Smooth muscle cell (in vitro differentiated cells): ENCODE results near the gene NSG1. TPM values are rescaled to one million over a fixed set of nuclear protein-coding genes. Genes with fewer than 3 reads are reported as not detected.

Experiments
- DNase-seq: peaks from one replicate; lab custom pipeline; 2025; ENCODE audit not compliant: unreplicated experiment; lab: John Stamatoyannopoulos, UW
- H2AFZ ChIP-seq: fragments of 200-600 bp; sonication (generic); 2 replicates; pipeline ENCODE4 v1.6.0; 2016; ENCODE audit warnings: antibody characterized with exemption, low read depth, mild to moderate bottlenecking
- H3F3A ChIP-seq: fragments of 200-600 bp; sonication (generic); 2 replicates; pipeline ENCODE4 v1.6.0; 2017; ENCODE audit warnings: antibody characterized with exemption, low read depth
- H3K27ac ChIP-seq: fragments of 200-600 bp; sonication (generic); 2 replicates; pipeline ENCODE4 v1.5.1; 2016; ENCODE audit warnings: low read depth, mild to moderate bottlenecking
- H3K27me3 ChIP-seq: fragments of 200-600 bp; sonication (generic); 2 replicates; pipeline ENCODE4 v1.6.1; 2016; ENCODE audit warnings: low read depth, mild to moderate bottlenecking
- H3K36me3 ChIP-seq: fragments of 200-600 bp; sonication (generic); 2 replicates; pipeline ENCODE4 v1.5.1; 2016; ENCODE audit warnings: low read depth
- H3K4me1 ChIP-seq: fragments of 200-600 bp; sonication (generic); 2 replicates; pipeline ENCODE4 v1.5.1; 2016; ENCODE audit warnings: low read depth
- H3K4me2 ChIP-seq: fragments of 200-600 bp; sonication (generic); 2 replicates; pipeline ENCODE4 v1.6.0; 2016; ENCODE audit warnings: mild to moderate bottlenecking
- H3K4me3 ChIP-seq: fragments of 200-600 bp; sonication (generic); 2 replicates; pipeline ENCODE4 v1.5.1; 2016; ENCODE audit warnings: mild to moderate bottlenecking
- H3K79me2 ChIP-seq: fragments of 200-600 bp; sonication (generic); 2 replicates; pipeline ENCODE4 v1.6.0; 2016; ENCODE audit warnings: low read depth, mild to moderate bottlenecking
- H3K9ac ChIP-seq: fragments of 200-600 bp; sonication (generic); 2 replicates; pipeline ENCODE4 v1.6.0; 2016; ENCODE audit warnings: low read depth
- H3K9me3 ChIP-seq: fragments of 200-600 bp; sonication (generic); replicated peaks from 2 replicates; pipeline ENCODE4 v1.5.1; 2016; ENCODE audit warnings: low read depth
- H4K20me1 ChIP-seq: fragments of 200-600 bp; sonication (generic); 2 replicates; pipeline ENCODE4 v1.6.0; 2016; ENCODE audit warnings: low read depth
- WGBS: methylation state at CpG from one replicate; pipeline ENCODE4 v1.1.7; 2016; ENCODE audit warnings: low lambda C conversion rate; 5-methylcytosine and 5-hydroxymethylcytosine counted together
- polyA plus RNA-seq: library from polyadenylated mRNA; unstranded; fragments of >200 nt; fragmentation: Nextera tagmentation; extraction: Ambion mirVana; gene quantifications from 2 replicates; pipeline ENCODE4 v1.2.1, GENCODE V29; 2016
- total RNA-seq: library from RNA; depleted of rRNA; stranded (reverse); fragments of >200 nt; gene quantifications from 2 replicates; pipeline ENCODE4 v1.2.3, GENCODE V29; 2014
- TF ChIP-seq, protein P1 (sequence below): fragments of 200-600 bp; sonication (generic); IDR thresholded peaks from 2 replicates; pipeline ENCODE4 v1.5.1; 2017; ENCODE audit warnings: borderline replicate concordance, mild to moderate bottlenecking, antibody characterized with exemption; ENCODE audit not compliant: insufficient read depth, poor library complexity, severe bottlenecking

Gene NSG1
- total and polyA plus RNA-seq, 2 experiments from 2014 or later, result 8.4 to 11.4 TPM

DNA sequence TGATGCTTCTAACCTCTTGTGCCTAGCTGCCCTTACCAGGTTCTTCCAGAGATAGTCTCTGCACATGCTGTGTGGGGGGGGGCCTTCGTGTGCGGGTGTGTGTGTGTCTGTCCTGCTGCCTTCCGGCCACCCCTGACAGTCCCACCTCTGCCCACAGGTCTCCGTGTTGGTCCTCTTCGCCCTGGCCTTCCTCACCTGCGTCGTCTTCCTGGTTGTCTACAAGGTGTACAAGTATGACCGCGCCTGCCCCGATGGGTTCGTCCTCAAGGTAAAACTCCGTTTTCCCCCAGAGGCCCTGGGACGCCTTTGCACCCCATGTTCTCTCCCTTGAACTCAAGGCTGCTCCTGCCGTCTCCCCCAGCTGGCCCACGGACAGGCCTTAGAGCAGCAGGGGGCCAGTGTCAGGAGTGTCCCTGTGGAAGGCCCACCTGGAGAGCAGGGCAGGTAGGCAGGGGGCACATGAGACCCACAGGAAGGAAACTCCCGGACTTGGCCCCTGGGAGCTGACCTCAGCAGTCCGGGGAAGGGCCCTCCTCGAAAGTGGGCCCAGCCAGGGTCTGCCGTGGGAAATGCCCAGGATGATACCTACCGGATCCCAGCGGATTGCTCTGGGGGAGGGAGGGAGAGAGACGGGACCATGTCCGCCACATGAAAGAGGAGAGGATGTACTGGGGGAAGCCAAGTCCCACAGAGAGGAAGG, 22.7 kb downstream of the NSG1 start:
- 97% methylated on average over 21 of the region's 23 CpGs for WGBS
- no peaks in the 10 kb centered on the region for H3K9me3 ChIP-seq
- H2AFZ ChIP-seq, result no peak overlapping the region
- TF ChIP-seq, protein P1, sequence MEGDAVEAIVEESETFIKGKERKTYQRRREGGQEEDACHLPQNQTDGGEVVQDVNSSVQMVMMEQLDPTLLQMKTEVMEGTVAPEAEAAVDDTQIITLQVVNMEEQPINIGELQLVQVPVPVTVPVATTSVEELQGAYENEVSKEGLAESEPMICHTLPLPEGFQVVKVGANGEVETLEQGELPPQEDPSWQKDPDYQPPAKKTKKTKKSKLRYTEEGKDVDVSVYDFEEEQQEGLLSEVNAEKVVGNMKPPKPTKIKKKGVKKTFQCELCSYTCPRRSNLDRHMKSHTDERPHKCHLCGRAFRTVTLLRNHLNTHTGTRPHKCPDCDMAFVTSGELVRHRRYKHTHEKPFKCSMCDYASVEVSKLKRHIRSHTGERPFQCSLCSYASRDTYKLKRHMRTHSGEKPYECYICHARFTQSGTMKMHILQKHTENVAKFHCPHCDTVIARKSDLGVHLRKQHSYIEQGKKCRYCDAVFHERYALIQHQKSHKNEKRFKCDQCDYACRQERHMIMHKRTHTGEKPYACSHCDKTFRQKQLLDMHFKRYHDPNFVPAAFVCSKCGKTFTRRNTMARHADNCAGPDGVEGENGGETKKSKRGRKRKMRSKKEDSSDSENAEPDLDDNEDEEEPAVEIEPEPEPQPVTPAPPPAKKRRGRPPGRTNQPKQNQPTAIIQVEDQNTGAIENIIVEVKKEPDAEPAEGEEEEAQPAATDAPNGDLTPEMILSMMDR, result no peak
- H3K79me2 ChIP-seq, result no peaks in the 10 kb centered on the region
- no peaks in the 10 kb centered on the region for H3K27me3 ChIP-seq
- H3K36me3 ChIP-seq, result no peaks in the 10 kb centered on the region
- H3K27ac ChIP-seq, result no peak overlapping the region
- H3F3A ChIP-seq, result no peaks in the 10 kb centered on the region
- H3K4me2 ChIP-seq, result no peak overlapping the region
- no peak for DNase-seq
- H3K9ac ChIP-seq, result no peak overlapping the region
- H3K4me1 ChIP-seq, result no peaks in the 10 kb centered on the region
- H4K20me1 ChIP-seq, result no peaks in the 10 kb centered on the region
- no peak overlapping the region for H3K4me3 ChIP-seq

DNA sequence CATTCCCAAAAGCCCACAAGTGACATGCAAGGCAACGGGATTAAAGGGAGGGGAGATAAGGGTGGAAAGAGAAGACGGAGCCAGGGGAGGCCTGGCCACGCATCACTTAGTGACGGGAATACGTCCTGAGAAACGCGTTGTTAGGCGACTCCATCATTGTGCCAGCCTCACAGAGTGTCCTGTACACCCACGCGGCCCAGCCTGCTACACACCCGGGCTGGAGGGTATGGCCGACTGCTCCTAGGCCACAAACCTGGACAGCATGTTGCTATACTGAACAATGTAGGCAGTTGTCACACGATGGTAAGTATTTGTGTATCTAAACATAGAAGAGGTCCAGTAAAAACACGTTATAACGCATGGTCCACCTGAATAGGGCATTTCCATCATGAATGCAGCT, 23.4 kb downstream of the NSG1 start:
- no peak overlapping the region for H3K27ac ChIP-seq
- H3K36me3 ChIP-seq, result no peaks in the 10 kb centered on the region
- H3K4me2 ChIP-seq, result no peak overlapping the region
- no peaks in the 10 kb centered on the region for H3K27me3 ChIP-seq
- no peak for DNase-seq
- H3F3A ChIP-seq, result no peaks in the 10 kb centered on the region
- H3K4me3 ChIP-seq, result no peak overlapping the region
- H3K9ac ChIP-seq, result no peak overlapping the region
- no peaks in the 10 kb centered on the region for H4K20me1 ChIP-seq
- WGBS, result 80% methylated on average over 15 of the region's 15 CpGs
- no peaks in the 10 kb centered on the region for H3K79me2 ChIP-seq
- TF ChIP-seq, protein P1, result no peak
- H3K4me1 ChIP-seq, result no peaks in the 10 kb centered on the region
- no peaks in the 10 kb centered on the region for H3K9me3 ChIP-seq
- no peak overlapping the region for H2AFZ ChIP-seq

DNA sequence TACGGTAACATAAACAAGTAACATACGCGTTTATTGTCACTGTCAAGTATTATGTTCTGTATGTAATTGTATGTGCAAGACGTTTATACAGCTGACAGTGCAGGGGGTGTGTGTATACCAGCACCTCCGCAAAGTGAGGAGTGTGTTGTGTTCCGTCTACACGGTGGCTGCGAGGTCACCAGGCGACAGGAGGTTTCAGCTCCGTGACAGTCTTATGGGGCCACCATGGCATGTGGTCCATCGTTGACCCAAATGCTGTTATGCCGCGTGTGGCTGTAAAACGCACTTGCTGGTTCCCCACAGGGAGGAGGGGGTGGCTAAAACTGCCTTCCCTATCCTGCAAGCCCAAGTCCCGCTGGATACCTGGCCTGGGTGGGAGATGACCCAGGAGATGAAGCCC, 25.0 kb downstream of the NSG1 start:
- no peak for DNase-seq
- no peaks in the 10 kb centered on the region for H3F3A ChIP-seq

More for the DNA sequence above, 25.0 kb downstream of the NSG1 start:
- Histone ChIP-seq H3K4me1 (no peaks in the 10 kb centered on the region), H3K9ac (no peak overlapping the region), H3K36me3 (no peaks in the 10 kb centered on the region), H4K20me1 (no peaks in the 10 kb centered on the region), H3K27ac (no peak overlapping the region), H3K4me3 (no peak overlapping the region), H3K9me3 (no peaks in the 10 kb centered on the region), H3K4me2 (no peak overlapping the region), H2AFZ (no peak overlapping the region), H3K27me3 (no peaks in the 10 kb centered on the region), H3K79me2 (no peaks in the 10 kb centered on the region)
- WGBS, result 96% methylated on average over 15 of the region's 15 CpGs
- TF ChIP-seq, protein P1, result no peak
